Measurements from ENCODE around the gene OPALIN.

DNA sequence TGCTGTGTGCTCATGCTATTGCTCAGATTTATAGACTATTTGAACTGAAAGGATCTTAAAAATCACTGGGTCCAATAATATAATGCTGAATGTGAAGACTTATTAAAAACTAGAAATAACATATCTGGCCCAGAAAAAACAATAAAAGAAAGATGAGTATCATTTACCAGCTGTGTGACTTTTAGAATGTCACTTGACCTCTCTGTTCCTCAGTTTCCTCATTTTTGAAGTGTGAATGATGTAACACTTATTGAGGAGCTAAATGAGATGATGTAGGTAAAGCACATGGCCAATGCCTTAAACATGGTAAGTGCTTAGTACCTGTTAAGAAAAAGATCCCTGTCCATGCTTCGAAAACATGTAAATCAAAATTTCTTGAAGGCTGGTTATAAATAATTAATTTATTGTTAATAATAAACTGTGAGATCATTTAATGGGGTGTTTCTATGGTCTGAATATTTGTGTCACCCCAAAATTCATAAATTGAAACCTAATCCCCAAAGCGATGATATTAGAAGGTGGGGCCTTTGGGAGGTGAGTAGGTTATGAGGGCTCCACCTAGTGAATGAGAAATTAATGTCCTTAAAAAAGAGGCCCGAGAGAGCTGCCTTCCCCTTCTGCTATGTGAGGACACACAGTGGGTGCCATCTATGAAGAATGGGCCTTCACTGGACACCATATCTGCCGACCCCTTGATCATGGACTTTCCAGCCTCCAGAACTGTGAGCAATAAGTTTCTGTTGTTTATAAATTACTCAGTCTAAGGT lies 41.6 kb downstream of the OPALIN start:
- TF ChIP-seq EZH2 (IDR thresholded peaks at IDR 0.05; ENCODE audit: borderline replicate concordance, low read depth, low read length) (no peak), HIVEP1 (CRISPR knock-in tag; IDR thresholded peaks at IDR 0.05) (no peak), ARNT (IDR thresholded peaks at IDR 0.05) (no peak), KDM1A (IDR thresholded peaks at IDR 0.05) (0 out of 4 replicates have a peak, but pooled peaks have one; percentile 11 to 31), HNRNPH1 (optimal IDR thresholded peaks at IDR 0.05; ENCODE audit: low read depth, low read length) (no peak), ZNF79 (CRISPR knock-in tag; IDR thresholded peaks at IDR 0.05; ENCODE audit: low read depth) (no peak), GTF2E2 (tag; IDR thresholded peaks at IDR 0.05) (no peak), SIN3B (IDR thresholded peaks at IDR 0.05; ENCODE audit: low read depth) (no peak), TEAD1 (CRISPR knock-in tag; IDR thresholded peaks at IDR 0.05) (no peak), CBX5 (IDR thresholded peaks at IDR 0.05; ENCODE audit: borderline replicate concordance, low read depth) (no peak), ETV5 (CRISPR knock-in tag; IDR thresholded peaks at IDR 0.05; ENCODE audit: low read depth) (no peak), GABPA (tag; conservative IDR thresholded peaks at IDR 0.05; ENCODE audit: low read depth) (no peak), POLR2AphosphoS5 (IDR thresholded peaks at IDR 0.05; ENCODE audit: control insufficient read depth, insufficient read depth, low read depth, low read length) (no peak)
- TF ChIP-seq, protein P1, sequence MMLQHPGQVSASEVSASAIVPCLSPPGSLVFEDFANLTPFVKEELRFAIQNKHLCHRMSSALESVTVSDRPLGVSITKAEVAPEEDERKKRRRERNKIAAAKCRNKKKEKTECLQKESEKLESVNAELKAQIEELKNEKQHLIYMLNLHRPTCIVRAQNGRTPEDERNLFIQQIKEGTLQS (IDR thresholded peaks at IDR 0.05): no peak
- TF ChIP-seq, protein P1 (CRISPR knock-in tag; conservative IDR thresholded peaks at IDR 0.05): no peak

Data from K562 (cell line).